Cerebellar nuclear complex (tissue), 1 donor: ENCODE data around the gene JMJD1C.

Experiments used
- DNase-seq, 2 experiments: peaks; one replicate each; lab custom pipeline; 2025; lab: John Stamatoyannopoulos, UW

Gene JMJD1C

GRCh38 chr10:63133056-63133820 lies 332.5 kb downstream of the JMJD1C start, which contains the start of gene NRBF2:
TSS of gene NRBF2 (plus strand) at chr10:63133328. CDS start at chr10:63133471, 143 bp downstream.
- peak; percentile 63 to 85 for DNase-seq

DNA sequence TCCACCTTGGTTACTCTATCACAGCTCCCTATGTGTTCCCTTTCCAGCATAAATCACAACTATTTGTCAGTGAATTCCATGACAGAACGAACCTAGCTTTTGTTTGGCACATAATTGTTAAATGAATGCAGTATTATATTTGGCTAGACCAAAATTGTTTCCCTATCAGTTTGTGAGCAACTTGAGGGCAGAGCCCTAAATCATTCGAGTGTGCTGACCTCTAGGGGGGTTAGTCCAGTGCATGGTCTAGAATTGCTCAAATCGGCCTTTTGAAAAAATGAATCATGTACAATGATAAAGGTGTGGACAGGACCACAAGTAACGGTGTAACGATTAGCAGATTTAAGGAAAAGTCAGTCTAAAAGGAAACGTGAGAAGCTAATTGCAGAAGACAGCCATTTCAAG lies 333.1 kb downstream of the JMJD1C start:
- DNase-seq = no peak

- no peak for DNase-seq
These were observed 335.9 kb downstream of the JMJD1C start for GRCh38 chr10:63129888-63130287.

DNA sequence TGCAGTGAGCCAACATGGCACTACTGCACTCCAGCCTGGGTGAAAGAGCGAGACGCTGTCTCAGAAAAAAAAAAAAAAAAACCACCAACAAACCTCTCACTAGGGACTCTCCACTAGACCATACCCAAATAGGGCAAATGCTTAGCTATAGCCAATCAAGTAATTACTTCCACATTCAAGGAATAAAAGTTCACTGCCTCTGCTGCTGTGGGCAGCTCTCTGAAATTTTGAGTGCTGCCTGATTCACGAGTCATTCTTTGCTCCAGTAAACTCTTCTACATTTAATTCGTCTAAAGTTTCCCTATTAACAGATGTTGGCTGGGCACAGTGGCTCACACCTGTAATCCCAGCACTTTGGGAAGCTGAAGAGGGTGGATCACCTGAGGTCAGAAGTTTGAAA lies 337.3 kb downstream of the JMJD1C start:
- no peak for DNase-seq

GRCh38 chr10:63125459-63125858 lies 340.3 kb downstream of the JMJD1C start:
- no peak for DNase-seq

GRCh38 chr10:63123727-63124362 lies 341.9 kb downstream of the JMJD1C start:
- DNase-seq = no peak

- DNase-seq = no peak
These were observed 345.2 kb downstream of the JMJD1C start for GRCh38 chr10:63120554-63120953.

- no peak for DNase-seq
These were observed 346.7 kb downstream of the JMJD1C start for GRCh38 chr10:63119041-63119440.
